GM21825 (cell line): ENCODE results near the gene VPS16.

Experiments used
- ATAC-seq: cut with Tn5 transposase; IDR thresholded peaks from one replicate; pipeline ENCODE4 v1.9.1; 2021; ENCODE audit warnings: mild to moderate bottlenecking, moderate library complexity; ENCODE audit not compliant: unreplicated experiment

Gene VPS16

DNA sequence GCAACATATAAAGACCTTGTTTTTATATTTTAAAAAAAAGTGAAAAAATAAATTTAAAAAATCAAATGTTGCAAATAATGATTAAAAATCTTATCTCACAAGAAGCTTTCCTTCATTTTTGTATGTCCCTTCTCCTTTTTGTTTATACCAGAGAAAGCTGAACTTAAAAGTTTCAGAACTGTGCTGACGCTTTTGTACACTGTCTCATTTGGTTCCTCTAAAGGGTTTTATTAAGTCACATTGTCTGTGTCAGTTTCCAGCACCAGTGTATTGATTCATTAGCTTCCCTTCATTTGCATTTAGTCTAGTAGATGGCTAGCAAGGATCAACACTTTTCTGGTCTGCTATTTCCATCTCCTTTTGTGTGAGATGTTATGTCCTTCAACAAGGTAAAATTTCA lies 6.8 kb upstream of the VPS16 start:
- no peak for ATAC-seq

GRCh38 chr20:2834401-2835110 lies 6.0 kb upstream of the VPS16 start:
- no peak for ATAC-seq

DNA sequence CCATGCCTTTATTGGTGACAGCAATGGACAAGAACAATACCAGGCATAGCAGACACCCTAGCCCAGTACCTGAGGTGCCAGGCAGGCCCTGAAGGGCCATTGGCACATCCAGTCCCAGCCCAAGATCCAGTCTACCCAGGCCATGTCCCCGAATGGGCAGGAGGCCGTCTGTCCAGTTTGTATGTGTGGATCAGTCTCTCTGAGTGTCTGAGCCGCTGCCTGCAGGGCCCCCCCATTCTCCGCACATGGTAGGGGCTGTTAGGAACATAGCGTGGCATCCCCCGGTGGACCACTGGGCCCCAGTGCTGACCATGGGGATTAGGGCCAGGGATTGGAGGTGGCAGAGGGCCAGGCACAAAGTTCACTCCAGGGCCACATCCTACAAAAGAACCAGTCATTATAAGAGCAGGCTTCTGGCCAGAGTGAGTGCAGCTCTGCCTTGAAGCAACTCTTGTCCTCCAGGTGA lies 5.2 kb upstream of the VPS16 start:
- no peak for ATAC-seq

- ATAC-seq = no peak
Measured at GRCh38 chr20:2836035-2836434, 4.5 kb upstream of the VPS16 start.

GRCh38 chr20:2837221-2837960 lies 3.2 kb upstream of the VPS16 start:
- ATAC-seq = no peak

GRCh38 chr20:2838170-2838797 lies 2.3 kb upstream of the VPS16 start:
- ATAC-seq = no peak

- ATAC-seq = no peak
Measured at GRCh38 chr20:2838847-2839671, 1.5 kb upstream of the VPS16 start.

DNA sequence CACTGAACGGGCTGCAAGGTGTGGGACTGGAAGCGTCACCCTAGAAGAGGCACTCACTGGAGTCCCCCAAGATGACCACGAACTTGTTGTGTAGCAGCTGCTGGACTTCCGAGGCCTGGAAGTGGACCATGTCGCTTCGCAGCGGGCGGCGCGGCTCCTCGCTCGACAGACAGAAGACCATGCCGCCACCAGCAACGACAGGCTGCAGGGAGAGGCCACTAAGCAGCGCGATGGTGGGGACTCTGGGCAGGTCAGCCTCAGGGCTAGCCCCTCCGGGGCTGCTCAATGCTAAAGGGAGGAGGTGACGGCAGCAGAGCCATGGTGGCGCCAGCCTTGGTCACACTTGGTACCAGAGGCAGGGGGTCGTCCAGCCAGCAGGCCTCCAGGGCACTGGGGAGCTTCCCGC lies 810 bp upstream of the VPS16 start:
- no peak for ATAC-seq

DNA sequence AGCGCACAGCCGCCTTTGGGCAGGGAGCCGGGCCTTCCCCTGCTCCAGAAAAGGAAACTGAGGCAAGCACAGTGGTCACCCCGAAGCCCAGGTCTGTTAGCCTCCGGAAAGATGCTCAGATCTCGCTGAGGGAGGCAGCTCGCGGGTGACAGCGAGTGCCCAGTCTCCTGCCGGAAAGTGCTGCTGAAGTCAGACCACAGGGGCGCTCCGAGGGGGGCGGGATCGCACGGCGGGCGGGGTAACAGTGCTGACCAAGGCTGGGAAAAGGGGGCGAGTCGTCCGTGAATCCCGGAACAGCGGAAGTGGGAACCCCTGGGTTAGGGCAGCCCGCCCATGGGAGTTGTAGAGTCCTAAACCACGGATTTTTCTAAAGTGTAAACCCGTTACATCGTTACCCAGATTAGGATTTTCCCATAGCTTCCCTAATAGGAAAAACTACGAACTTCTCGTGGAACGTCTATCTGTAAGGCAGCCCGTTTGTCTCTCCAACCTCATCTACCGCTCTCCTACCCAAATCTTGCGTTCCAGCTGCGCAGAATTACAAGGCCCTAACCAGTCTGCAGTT lies 504 bp downstream of the VPS16 start:
- peak; percentile 31 for ATAC-seq

GRCh38 chr20:2845607-2846006 lies 5.1 kb downstream of the VPS16 start:
- no peak for ATAC-seq

- ATAC-seq = no peak
Measured at GRCh38 chr20:2846698-2847097, 6.2 kb downstream of the VPS16 start.

GRCh38 chr20:2847802-2848201 lies 7.3 kb downstream of the VPS16 start:
- ATAC-seq = no peak

DNA sequence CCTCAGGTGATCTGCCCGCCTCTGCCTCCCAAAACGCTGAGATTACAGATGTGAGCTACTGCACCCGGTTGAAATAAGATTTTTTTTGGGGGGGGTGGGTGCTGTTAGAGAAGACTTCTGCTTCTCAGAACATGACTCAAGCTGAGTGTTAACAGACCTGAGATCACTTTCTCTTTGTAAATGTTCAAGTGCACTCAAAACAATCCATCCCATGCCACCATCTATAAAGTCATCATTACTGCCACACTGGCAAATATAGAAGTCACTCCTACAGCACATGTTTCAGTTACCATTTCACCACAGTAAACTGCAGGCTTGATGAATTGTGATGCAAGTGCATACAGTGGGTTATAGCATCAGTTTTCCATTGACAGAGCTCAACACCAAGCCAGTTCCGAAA lies 9.0 kb downstream of the VPS16 start:
- no peak for ATAC-seq

GRCh38 chr20:2851086-2851485 lies 10.5 kb downstream of the VPS16 start:
- no peak for ATAC-seq

GRCh38 chr20:2858591-2858990 lies 18.0 kb downstream of the VPS16 start:
- ATAC-seq = no peak

- ATAC-seq = no peak
Measured at GRCh38 chr20:2859330-2860121, 19.0 kb downstream of the VPS16 start.

- no peak for ATAC-seq
Measured at GRCh38 chr20:2864626-2865025, 24.1 kb downstream of the VPS16 start.

- ATAC-seq = no peak
Measured at GRCh38 chr20:2865101-2865500, 24.6 kb downstream of the VPS16 start.

DNA sequence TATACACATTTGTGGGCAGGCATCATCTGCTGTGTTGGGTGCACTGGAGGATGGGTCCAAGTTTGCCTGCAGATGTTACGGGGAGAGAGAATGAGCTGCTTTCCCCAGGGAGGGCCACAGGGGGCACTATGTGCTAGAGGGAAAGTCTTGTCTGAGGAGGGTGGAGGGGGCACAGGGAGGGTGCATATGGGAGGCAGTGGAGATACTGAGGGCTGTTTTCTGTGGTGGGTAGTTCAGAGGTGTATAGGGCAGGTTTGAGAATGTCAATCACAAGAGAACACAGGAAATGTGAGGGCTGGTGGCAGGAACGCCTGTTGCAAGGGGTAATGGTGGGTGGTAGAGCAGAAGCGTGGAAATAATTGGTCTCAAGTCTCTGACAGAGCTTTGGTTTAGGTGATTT lies 25.1 kb downstream of the VPS16 start:
- ATAC-seq = no peak

DNA sequence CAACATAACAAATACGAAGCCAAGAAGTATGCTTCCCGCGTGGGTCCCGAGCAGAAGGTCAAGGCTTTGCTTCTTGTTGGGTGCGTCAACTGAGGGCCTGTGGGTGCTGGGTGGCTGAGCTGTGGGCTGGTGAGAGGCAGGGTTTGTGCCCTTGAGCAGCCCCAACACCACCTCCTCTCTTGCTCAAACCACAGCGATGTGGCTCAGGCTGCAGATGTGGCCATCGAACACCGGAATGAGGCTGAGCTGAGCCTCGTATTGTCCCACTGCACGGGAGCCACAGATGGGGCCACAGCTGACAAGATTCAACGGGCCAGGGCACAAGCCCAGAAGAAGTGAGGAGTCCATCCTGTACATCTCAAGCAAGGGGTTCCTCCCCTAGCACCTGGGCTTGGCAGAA lies 25.7 kb downstream of the VPS16 start:
- ATAC-seq = no peak
